Skeletal muscle satellite cell (primary cell): ENCODE measurements around the gene NPM3.

Experiments used
- H3K27me3 ChIP-seq: 2 replicates; pipeline ENCODE4 v1.7.0; 2013; ENCODE audit warnings: low read length; ENCODE audit not compliant: control insufficient read depth, insufficient read depth
- H3K36me3 ChIP-seq: 2 replicates; pipeline ENCODE4 v1.7.0; 2013; ENCODE audit warnings: mild to moderate bottlenecking, control low read depth, low read length; ENCODE audit not compliant: insufficient read depth
- H3K4me1 ChIP-seq: 2 replicates; pipeline ENCODE4 v1.7.0; 2013; ENCODE audit warnings: low read length; ENCODE audit not compliant: control insufficient read depth, insufficient read depth
- H3K4me2 ChIP-seq: 2 replicates; pipeline ENCODE4 v1.7.0; 2013; ENCODE audit warnings: mild to moderate bottlenecking, low read length
- H3K4me3 ChIP-seq: 2 replicates; pipeline ENCODE4 v1.7.0; 2013; ENCODE audit warnings: low read length
- H3K9ac ChIP-seq: 2 replicates; pipeline ENCODE4 v1.7.0; 2013; ENCODE audit warnings: mild to moderate bottlenecking, low read depth, low read length, moderate library complexity
- H3K9me3 ChIP-seq: replicated peaks from 2 replicates; pipeline ENCODE4 v1.7.0; 2013; ENCODE audit warnings: mild to moderate bottlenecking, control low read depth, low read length

Gene NPM3

DNA sequence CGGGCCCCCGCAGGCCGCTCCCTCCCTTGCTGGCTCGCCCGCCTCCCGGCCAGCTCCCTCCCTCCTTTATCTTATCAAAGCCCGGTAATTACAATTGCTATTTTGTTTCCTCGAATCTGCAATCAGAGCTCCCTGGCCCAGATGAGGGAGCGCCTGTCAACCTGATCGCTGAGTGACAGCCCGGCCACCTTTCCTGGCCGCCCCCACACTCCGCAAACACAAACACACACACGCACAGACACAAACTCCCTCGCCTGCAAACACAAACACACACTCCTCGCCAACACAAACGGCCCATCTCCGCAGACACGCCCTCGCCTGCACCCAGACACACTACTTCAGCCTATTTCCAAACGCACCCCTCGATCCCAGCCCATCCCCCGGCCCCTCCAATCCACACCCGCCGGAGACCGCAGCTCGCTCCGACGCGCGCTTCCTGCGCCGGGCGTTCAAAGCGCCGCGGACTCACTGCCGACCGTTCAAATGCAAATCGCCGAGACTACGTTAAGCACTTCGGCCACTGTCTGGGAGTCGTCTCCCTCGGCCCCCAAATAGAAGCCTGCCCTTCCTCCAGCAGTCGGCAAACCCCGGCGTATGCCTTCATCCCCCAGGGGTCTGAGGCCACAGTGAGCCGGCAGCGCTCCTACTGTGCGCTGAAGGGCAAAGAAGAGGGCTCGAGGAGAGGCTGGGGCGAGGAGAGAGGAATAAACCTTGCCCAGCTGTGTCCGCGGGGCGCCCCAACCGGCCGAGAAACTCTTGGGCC, 4.3 kb downstream of the NPM3 start:
- H3K36me3 ChIP-seq = peaks cover 2% of the 10 kb centered on the region
- H3K4me3 ChIP-seq = no peak overlapping the region
- H3K9ac ChIP-seq = no peak overlapping the region
- H3K27me3 ChIP-seq = peaks cover 22% of the 10 kb centered on the region
- H3K9me3 ChIP-seq = no peaks in the 10 kb centered on the region
- H3K4me1 ChIP-seq = peaks cover 33% of the 10 kb centered on the region
- H3K4me2 ChIP-seq = no peak overlapping the region

DNA sequence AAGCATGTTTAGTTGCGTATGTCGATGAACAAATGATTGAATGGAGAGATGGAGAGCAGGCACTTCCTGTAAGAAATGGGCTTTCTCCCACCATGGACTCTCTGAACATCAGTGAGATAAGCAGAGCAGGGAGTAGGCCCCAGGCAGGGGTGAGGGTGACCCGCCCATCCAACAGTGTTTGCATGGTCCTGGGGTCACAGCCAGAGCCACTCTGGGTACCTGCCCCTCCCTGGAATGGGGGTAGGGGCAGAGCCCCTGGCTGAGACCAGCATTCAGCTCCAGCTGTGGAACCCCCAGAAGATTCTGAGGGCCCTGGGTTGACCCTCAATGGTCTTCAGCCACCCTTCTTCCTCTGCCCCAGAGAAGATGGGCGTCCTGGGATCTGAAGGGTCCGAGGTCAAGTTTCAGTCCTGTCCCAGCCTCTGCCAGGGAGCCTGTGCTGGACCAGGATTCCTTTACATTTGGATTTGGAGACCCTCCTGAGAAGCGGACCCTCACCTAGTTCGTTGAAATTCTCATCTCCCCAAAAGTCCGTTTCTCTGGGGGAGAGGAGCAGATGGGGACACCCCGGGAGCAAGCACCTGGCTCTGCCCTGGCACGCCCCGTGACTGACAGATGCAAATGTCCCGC, 5.0 kb downstream of the NPM3 start:
- H3K9ac ChIP-seq = no peak overlapping the region
- H3K9me3 ChIP-seq = no peaks in the 10 kb centered on the region
- H3K4me1 ChIP-seq = peaks cover 27% of the 10 kb centered on the region
- H3K4me2 ChIP-seq = no peak overlapping the region
- peaks cover 28% of the 10 kb centered on the region for H3K27me3 ChIP-seq
- H3K4me3 ChIP-seq = no peak overlapping the region
- H3K36me3 ChIP-seq = no peaks in the 10 kb centered on the region

DNA sequence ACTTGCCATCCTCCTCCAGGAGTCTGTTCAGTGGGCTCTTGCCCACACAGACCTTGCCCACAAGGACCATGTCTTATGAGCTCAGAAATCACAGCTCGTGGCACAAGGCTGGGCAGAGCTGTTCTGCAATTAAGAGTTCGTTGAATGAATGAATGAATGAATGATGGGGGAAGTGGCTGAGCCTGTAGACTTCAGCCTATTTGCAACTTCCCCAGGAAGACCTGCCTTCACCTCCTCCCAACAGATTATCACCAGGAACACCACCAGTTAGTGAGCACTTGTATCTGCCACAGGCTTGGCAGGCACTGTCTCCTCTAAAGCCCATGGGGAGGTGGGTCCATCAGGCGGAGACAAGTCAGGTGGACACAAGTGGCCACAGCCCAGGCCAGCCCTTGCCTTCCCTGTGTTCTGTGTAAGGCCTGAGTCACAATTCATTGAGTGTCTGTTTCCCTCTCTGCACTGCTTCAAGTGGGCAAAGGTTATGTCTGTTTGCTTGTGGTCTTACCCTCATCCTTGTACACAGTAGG, 5.6 kb downstream of the NPM3 start:
- Histone ChIP-seq H3K4me1 (peaks cover 27% of the 10 kb centered on the region), H3K4me3 (no peak overlapping the region), H3K27me3 (peaks cover 34% of the 10 kb centered on the region), H3K9me3 (no peaks in the 10 kb centered on the region), H3K4me2 (no peak overlapping the region), H3K36me3 (no peaks in the 10 kb centered on the region), H3K9ac (no peak overlapping the region)

DNA sequence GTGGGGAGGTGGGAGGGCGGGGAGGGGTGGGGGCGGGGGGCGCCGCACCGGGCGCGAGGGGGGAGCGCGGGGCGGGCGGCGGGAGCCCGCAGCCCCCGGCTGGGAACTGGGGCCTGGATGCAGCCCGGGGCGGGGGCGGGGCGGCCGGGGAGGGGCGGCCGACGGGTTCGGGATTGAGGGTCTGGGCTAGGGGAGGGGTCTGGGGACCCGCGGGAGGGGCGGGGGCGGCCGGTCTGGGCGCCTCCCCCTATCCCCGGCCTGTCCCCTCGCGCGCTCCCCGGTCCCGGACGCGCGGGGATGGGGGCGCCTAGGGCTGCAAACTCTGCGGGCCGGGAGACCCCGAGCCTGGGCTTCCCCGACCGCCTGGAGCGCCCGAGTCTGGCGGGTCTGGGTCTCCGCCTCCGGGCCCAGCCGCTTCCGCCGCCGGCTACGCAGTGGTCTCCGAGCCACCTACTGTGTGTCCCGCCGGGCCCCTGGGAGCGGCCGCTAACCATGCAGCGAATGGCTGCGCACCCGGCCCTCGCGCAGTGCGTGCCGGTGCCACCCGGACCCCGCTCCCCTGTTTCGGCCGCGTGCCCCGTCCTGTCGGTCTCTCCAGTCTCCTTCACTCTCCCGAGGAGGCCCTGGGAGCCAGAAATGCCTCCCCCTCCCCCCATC, 7.0 kb downstream of the NPM3 start:
- H3K4me1 ChIP-seq = peaks cover 15% of the 10 kb centered on the region
- H3K36me3 ChIP-seq = no peaks in the 10 kb centered on the region
- H3K4me3 ChIP-seq = no peak overlapping the region
- H3K4me2 ChIP-seq = no peak overlapping the region
- H3K9ac ChIP-seq = no peak overlapping the region
- H3K27me3 ChIP-seq = peaks cover 45% of the 10 kb centered on the region
- no peaks in the 10 kb centered on the region for H3K9me3 ChIP-seq

DNA sequence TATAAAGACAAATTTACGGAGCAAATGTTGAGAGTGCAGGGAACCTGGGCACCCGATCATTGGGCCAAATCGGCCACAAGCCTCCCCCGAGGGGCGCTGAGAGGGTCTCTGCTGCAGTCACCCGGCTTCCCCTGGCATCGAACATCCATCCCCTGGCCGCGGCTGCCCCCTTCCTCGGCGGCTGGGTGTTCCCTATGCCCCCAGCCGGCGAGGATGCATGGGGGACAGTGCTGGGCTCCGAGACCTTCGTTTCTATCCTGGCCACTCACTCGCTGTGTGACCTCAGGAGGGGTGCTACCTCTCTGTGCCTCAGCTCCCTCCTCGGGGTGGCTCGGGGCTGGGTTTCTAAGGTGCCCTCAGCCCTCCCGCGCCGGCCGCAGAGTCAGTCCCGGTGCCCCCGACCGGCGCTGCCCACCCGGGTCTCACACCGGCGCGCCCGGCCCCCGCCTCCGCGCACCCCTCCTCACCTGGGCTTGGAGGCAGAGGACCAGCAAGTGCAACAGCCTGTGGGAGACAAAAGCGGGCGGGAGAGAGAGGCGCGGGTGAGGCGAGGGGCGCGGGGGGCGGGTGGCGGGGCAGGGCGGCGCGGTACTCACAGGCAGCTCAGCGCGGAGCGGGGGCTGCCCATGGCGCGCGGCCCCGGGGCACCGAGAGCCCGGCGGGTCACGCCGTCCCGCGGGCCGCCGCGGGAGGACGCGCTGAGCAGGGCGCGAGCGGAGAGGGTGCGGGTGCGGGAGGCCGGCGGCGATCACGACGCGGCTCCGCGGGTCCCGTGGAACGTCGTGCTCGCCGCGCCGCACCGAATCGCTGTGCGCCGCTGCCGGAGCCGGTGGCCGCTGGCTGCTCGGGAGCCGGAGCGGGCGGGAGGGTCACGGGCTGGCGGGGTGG, 7.7 kb downstream of the NPM3 start, which contains the start of gene FGF8:
Gene FGF8 (minus strand): TSS at position 842 of the 888 bp plus-strand sequence. CDS start 214 bp downstream, at position 628.
- H3K4me2 ChIP-seq = peak within 1 kb of the TSS; percentile 76
- no peaks in the 10 kb centered on the region for H3K36me3 ChIP-seq
- peaks cover 9% of the 10 kb centered on the region for H3K4me1 ChIP-seq
- peaks cover 47% of the 10 kb centered on the region for H3K27me3 ChIP-seq
- H3K9me3 ChIP-seq = no peaks in the 10 kb centered on the region
- no peak within 1 kb of the TSS for H3K9ac ChIP-seq
- H3K4me3 ChIP-seq = no peak within 1 kb of the TSS

DNA sequence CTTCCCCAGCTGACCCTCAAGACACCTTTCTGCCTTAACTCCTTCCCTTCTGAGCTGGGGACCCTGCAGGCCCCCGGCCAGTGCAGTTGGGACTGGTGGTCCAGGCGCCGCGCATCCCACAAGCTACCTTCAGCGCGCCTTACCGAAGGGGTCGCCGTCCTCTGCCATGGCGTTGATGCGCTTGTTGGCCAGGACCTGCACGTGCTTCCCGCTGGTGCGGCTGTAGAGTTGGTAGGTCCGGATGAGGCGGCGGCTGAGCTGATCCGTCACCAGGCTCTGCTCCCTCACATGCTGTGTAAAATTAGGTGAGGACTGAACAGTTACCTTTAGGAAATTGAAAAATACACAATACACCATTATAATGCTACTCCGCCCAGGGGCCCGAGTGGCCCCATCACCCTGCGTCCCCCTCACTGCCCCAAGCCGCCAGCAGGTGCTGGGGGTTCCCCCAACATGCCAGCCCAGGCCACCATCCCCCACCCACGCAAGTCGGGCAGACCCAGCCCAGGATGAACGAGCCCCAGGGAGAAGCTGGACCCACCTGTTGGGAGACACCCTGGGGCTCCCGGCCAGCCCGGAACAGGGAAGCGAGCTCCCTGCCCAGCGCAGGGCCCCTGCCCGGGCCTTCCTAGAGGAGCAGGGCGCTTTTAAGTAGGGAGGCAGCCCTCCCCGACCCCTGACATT, 8.5 kb downstream of the NPM3 start:
- Histone ChIP-seq H3K9ac (no peak overlapping the region), H3K4me3 (no peak overlapping the region), H3K27me3 (peaks cover 47% of the 10 kb centered on the region), H3K4me1 (peaks cover 2% of the 10 kb centered on the region), H3K36me3 (no peaks in the 10 kb centered on the region), H3K9me3 (no peaks in the 10 kb centered on the region), H3K4me2 (no peak overlapping the region)

DNA sequence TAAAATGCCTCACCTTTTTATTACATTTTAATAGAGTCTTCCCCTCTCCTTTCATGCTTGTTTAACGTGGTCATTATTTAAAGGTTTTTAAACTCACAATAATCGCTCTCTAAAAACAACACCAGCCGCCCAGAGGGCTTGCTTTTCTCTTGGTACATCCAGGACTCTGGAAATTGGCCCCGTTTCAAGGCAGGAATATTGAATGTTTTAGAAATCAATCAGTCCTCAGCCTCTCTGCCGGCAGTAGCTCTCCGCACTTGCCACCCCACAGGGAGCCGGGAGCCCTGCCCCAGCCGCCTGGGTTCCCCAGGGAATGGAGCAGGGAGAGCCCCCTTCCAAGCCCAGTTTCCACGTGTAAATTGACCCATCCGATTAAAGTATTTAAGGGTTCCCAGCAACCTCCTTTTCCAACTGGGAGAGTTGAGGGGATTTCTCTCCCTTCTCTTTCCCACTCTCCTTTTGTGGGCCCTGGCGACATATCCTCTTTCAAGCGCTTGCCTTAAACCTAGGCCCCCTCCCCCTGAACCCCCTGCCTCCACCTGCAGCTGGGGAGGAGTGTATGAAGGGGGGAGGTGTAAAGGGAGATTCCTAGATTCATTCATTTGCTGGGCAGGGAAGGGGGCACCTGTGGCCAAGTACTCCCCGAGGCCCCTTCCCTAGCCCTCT, 9.2 kb downstream of the NPM3 start:
- no peak overlapping the region for H3K9ac ChIP-seq
- H3K27me3 ChIP-seq = peaks cover 51% of the 10 kb centered on the region
- H3K4me3 ChIP-seq = no peak overlapping the region
- H3K36me3 ChIP-seq = no peaks in the 10 kb centered on the region
- no peaks in the 10 kb centered on the region for H3K9me3 ChIP-seq
- no peak overlapping the region for H3K4me2 ChIP-seq
- no peaks in the 10 kb centered on the region for H3K4me1 ChIP-seq

DNA sequence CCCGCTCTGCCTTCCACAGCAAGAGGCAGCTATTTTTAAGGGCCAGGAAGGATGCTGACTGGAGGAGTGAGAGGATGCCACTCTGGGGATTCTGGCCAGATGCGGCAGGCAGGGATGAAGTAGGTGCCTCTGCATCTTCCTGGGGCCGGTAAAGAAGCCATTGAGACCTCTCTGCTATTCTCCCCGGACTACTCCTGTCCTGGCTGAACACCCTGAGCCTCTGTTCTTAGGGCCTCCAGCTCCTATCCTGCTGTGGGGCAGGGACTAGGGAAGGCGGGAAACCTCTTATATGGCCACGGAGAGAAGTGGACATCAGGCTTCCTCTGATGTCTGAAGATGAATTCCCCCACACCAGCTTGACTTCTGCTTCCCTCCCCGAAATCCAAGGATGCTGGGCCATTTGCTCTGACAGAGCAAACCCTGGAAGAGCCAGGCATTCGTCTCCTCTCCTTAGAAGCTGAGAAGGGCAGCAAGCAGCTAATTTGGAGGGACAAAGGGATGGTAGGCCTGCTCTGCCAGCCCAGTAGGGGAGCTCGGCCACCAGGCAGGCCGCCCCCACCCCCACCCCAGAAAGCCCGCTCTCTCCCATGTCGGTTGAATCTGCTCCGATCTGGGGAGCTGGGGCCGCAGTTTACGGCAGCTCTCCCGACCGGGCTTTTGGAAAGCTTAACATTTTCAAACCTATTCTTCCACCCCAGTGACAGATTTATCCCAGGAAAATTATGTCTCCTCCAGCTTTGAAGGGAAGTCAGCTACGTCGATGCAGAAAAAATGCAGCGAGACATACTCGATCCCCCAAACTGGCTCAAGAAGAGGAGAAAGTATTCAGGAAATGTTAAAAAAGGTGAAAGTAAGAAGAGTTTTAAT, 10.1 kb downstream of the NPM3 start:
- no peaks in the 10 kb centered on the region for H3K9me3 ChIP-seq
- no peak overlapping the region for H3K4me2 ChIP-seq
- peaks cover 60% of the 10 kb centered on the region for H3K27me3 ChIP-seq
- no peaks in the 10 kb centered on the region for H3K4me1 ChIP-seq
- no peak overlapping the region for H3K4me3 ChIP-seq
- no peaks in the 10 kb centered on the region for H3K36me3 ChIP-seq
- no peak overlapping the region for H3K9ac ChIP-seq

DNA sequence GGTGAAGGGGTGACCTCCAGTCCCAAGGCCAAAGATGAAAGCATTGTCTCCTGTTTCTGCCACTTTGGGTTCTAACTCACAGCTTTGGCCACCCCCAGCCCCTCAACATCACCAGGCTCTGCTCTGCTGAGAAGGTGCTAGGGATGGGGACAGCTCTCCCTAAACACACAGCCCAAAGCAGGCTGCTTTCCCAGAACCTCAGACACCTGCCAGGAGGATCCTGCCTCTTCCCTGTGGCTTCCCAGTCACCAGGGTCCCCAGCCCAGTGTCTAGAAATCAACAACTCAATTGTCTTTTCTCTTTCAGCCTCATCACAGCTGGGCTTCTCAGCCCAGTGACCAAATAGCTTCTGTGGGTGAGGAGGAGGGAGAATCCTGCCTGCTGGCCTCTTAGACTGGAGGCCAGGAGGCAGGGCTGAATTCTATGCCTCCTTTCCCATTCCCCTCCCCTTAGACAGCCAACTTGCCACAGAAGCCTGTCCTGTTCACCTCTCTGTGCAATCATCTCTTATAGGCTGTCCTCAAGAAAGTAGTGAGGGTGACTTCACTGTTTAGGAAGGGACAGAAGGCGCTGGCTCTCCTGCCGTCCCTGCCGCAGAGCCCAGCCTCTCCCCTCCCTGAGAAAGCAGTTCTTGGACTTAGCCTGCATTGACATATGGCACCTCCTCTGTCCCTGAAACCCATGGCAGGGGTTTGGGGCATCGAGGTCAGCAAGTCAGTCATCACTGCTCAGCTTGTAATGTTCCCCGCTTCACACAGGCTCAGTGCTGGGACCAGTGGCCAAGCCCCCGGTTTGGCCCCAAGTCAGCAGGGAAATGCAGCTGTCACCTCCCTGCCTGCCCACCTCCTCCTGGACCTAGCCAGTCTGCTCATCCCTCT, 11.0 kb downstream of the NPM3 start:
- no peak overlapping the region for H3K9ac ChIP-seq
- H3K27me3 ChIP-seq = peaks cover 67% of the 10 kb centered on the region
- H3K9me3 ChIP-seq = no peaks in the 10 kb centered on the region
- no peaks in the 10 kb centered on the region for H3K4me1 ChIP-seq
- no peaks in the 10 kb centered on the region for H3K36me3 ChIP-seq
- no peak overlapping the region for H3K4me3 ChIP-seq
- no peak overlapping the region for H3K4me2 ChIP-seq
